HepG2 (cell line): ENCODE measurements around the gene RAB43. TPM values are rescaled to one million over a fixed set of nuclear protein-coding genes. Genes with fewer than 3 reads are reported as not detected.

Experiments
- ATAC-seq: fragments of 200-7000 bp; cut with Tn5 transposase; 3 replicates; pipeline ENCODE4 v1.9.1; 2020; ENCODE audit warnings: mild to moderate bottlenecking, moderate library complexity
- Bru-seq: library from RNA; stranded (reverse); fragments of 400-500 nt; gene quantifications from one replicate; lab custom pipeline; 2021; lab: Mats Ljungman, UMichigan
- BruChase-seq, 2 experiments: library from RNA; stranded (reverse); fragments of 400-500 nt; gene quantifications; one replicate each; lab custom pipeline; 2021; lab: Mats Ljungman, UMichigan
- BruUV-seq: library from RNA; stranded (reverse); fragments of 400-500 nt; replicated peaks from 2 replicates; lab custom pipeline; 2021; lab: Mats Ljungman, UMichigan
- CTCF ChIA-PET: fragments of 300-600 bp; formaldehyde crosslinking; extraction: SDS; loops from one replicate; lab custom pipeline; 2021; ENCODE audit warnings: low total read pairs, inconsistent platforms, low intra/inter-chr PET ratio; lab: Yijun Ruan, JAX
- POLR2A ChIA-PET: fragments of 350-600 bp; sonication (Branson Sonifier 250); formaldehyde crosslinking; loops from one replicate; lab custom pipeline; 2020; ENCODE audit warnings: antibody characterized with exemption, inconsistent platforms; lab: Yijun Ruan, JAX
- DNase-seq: peaks from one replicate; pipeline ENCODE4 v3.0.0-alpha.2; 2015; ENCODE audit warnings: low spot score
- FAIRE-seq: peaks from 3 replicates; lab custom pipeline; 2011; peaks lifted over from hg19 to GRCh38; lab: Jason Lieb, UNC
- H2AFZ ChIP-seq: one replicate; pipeline ENCODE4 v1.6.1; 2011; ENCODE audit warnings: low read length, inconsistent platforms
- H3K27ac ChIP-seq: fragments of 300-600 bp; 3 replicates; pipeline ENCODE4 v1.8.0; 2011; ENCODE audit warnings: mixed run types, mild to moderate bottlenecking, mixed read lengths, low read length, inconsistent platforms; ENCODE audit not compliant: insufficient read depth; ENCODE audit errors: extremely low read length
- H3K27me3 ChIP-seq, 2 experiments: fragments of 200-600 bp in 1 of 2; 2 replicates in 1 of 2; 3 replicates in 1 of 2; pipeline versions ENCODE4 v1.6.0 to v1.8.0; 2011; ENCODE audit warnings: low read length in 2 of 2, mild to moderate bottlenecking in 2 of 2, moderate library complexity in 2 of 2, inconsistent platforms in 1 of 2; ENCODE audit not compliant: insufficient read depth in 2 of 2, control insufficient read depth in 1 of 2
- H3K36me3 ChIP-seq, 2 experiments: fragments of 200-600 bp in 1 of 2; replicated peaks in 1 of 2; 2 replicates in 1 of 2; 3 replicates in 1 of 2; pipeline versions ENCODE4 v1.5.1 to v1.8.0; 2011; ENCODE audit warnings: low read length in 2 of 2, inconsistent platforms in 1 of 2; ENCODE audit not compliant: insufficient read depth in 2 of 2, control insufficient read depth in 1 of 2
- H3K4me1 ChIP-seq: 2 replicates; pipeline ENCODE4 v1.5.1; 2012; ENCODE audit warnings: low read length, inconsistent platforms; ENCODE audit not compliant: insufficient read depth
- H3K4me2 ChIP-seq: 2 replicates; pipeline ENCODE4 v1.6.0; 2011; ENCODE audit warnings: low read depth, low read length, inconsistent platforms
- H3K4me3 ChIP-seq, 3 experiments: fragments of 200-600 bp in 1 of 3; sonication (generic), shearing (Covaris generic) in 1 of 3; replicated peaks in 1 of 3; 2 replicates each; pipeline ENCODE4 v1.5.1; 2011 to 2016; ENCODE audit warnings: low read length in 3 of 3, inconsistent platforms in 2 of 3, low read depth in 2 of 3, mild to moderate bottlenecking in 2 of 3, control low read depth in 1 of 3, mixed read lengths in 1 of 3; ENCODE audit not compliant: insufficient read depth in 1 of 3
- H3K79me2 ChIP-seq: one replicate; pipeline ENCODE4 v1.6.1; 2011; ENCODE audit warnings: low read length, inconsistent platforms; ENCODE audit not compliant: insufficient read depth
- H3K9ac ChIP-seq: 2 replicates; pipeline ENCODE4 v1.6.0; 2011; ENCODE audit warnings: mild to moderate bottlenecking, low read depth, low read length, inconsistent platforms; ENCODE audit not compliant: insufficient read depth
- H3K9me3 ChIP-seq: 2 replicates; pipeline ENCODE4 v1.5.1; 2012; ENCODE audit warnings: mild to moderate bottlenecking, low read length
- H4K20me1 ChIP-seq: 2 replicates; pipeline ENCODE4 v1.6.0; 2011; ENCODE audit warnings: inconsistent platforms, mild to moderate bottlenecking, low read length, moderate library complexity; ENCODE audit not compliant: insufficient read depth
- CBX1 ChIP-seq: IDR thresholded peaks from one replicate; pipeline ENCODE4 v1.6.1; 2016; ENCODE audit warnings: antibody characterized with exemption, low read depth
- FOSL2 ChIP-seq: sonication (generic); formaldehyde crosslinking; IDR thresholded peaks from 2 replicates; pipeline ENCODE4 v1.4.0; 2020; ENCODE audit warnings: missing genetic modification reagents
- PCBP1 ChIP-seq: fragments of 200-400 bp; formaldehyde crosslinking; IDR thresholded peaks from 2 replicates; pipeline ENCODE4 v1.6.1; 2017; ENCODE audit warnings: mild to moderate bottlenecking, low read depth, low read length, borderline replicate concordance
- SP1 ChIP-seq, 2 experiments: fragments of 450-650 bp in 1 of 2; sonication (generic) in 1 of 2; formaldehyde crosslinking in 1 of 2; IDR thresholded peaks; 2 replicates each; pipeline versions ENCODE4 v1.4.0 to v1.6.1; 2016 to 2020; ENCODE audit warnings: missing genetic modification reagents in 1 of 2
- SP4 ChIP-seq: sonication (generic); formaldehyde crosslinking; IDR thresholded peaks from 2 replicates; pipeline ENCODE4 v1.8.1; 2023; ENCODE audit warnings: mild to moderate bottlenecking, missing genetic modification reagents
- USF2 ChIP-seq, 2 experiments: sonication (generic) in 1 of 2; formaldehyde crosslinking in 1 of 2; IDR thresholded peaks; 2 replicates each; pipeline versions ENCODE4 v1.5.1 to v1.6.1; 2011 to 2020; ENCODE audit warnings: borderline replicate concordance in 1 of 2, low read depth in 1 of 2, low read length in 1 of 2, mild to moderate bottlenecking in 1 of 2, missing genetic modification reagents in 1 of 2, moderate library complexity in 1 of 2
- YEATS2 ChIP-seq: sonication (generic); formaldehyde crosslinking; IDR thresholded peaks from 2 replicates; pipeline ENCODE4 v1.4.0; 2020; ENCODE audit warnings: missing genetic modification reagents, borderline replicate concordance
- ZNF543 ChIP-seq: sonication (generic); formaldehyde crosslinking; IDR thresholded peaks from 2 replicates; pipeline ENCODE4 v1.4.0; 2020; ENCODE audit warnings: mild to moderate bottlenecking, missing genetic modification reagents
- WGBS: methylation state at CpG from one replicate; pipeline ENCODE4 v1.1.6; 2017; ENCODE audit warnings: low lambda C conversion rate; 5-methylcytosine and 5-hydroxymethylcytosine counted together
- in situ Hi-C: cut with HindIII; loops from 2 replicates; pipeline ENCODE4 v1.10.0; 2017; ENCODE audit warnings: low pct_unique_long_range_greater_than_20kb; ENCODE audit not compliant: extremely low pct_ligation_motif_present
- intact Hi-C: fragments of 100-400 bp; cut with micrococcal nuclease; formaldehyde crosslinking; loops from one replicate; pipeline ENCODE4 v1.10.0; 2022; ENCODE audit not compliant: unreplicated experiment
- long read RNA-seq, 2 experiments: library from RNA in 1 of 2; library from polyadenylated mRNA in 1 of 2; stranded (forward) in 1 of 2; unstranded in 1 of 2; transcript quantifications; one replicate each; pipeline ENCODE4 v2.0.0, GENCODE V29; 2019 to 2022
- polyA minus RNA-seq, 3 experiments: library from RNA; depleted of rRNA, polyadenylated mRNA; stranded (reverse); fragments of >200 nt; gene quantifications; 2 replicates each; pipeline ENCODE4 v1.2.3, GENCODE V29; 2011; ENCODE audit warnings: low replicate concordance in 1 of 3
- polyA plus RNA-seq, 8 experiments: library from polyadenylated mRNA; depleted of rRNA in 3 of 8; stranded (reverse) in 7 of 8; unstranded in 1 of 8; fragments of >200 nt; fragmentation: Illumina TruSeq in 4 of 8; extraction: Trizol in 4 of 8; gene quantifications; 2 replicates each; pipeline versions ENCODE4 v1.2.1 to v1.2.3, GENCODE V29; 2011 to 2016; ENCODE audit warnings: low read depth in 4 of 8, missing spikeins in 1 of 8, mixed read lengths in 1 of 8; ENCODE audit not compliant: insufficient read depth in 1 of 8
- total RNA-seq, 5 experiments: library from RNA; depleted of rRNA; stranded (reverse); fragments of >200 nt; fragmentation: Illumina TruSeq; extraction: Trizol; gene quantifications; 2 replicates each; pipeline ENCODE4 v1.2.3, GENCODE V29; 2016; ENCODE audit warnings: low read depth in 1 of 5
- TF ChIP-seq, protein P1 (sequence below): sonication (generic); formaldehyde crosslinking; IDR thresholded peaks from 2 replicates; pipeline ENCODE4 v1.4.0; 2020; ENCODE audit warnings: mild to moderate bottlenecking, missing genetic modification reagents, borderline replicate concordance

RAB43 gene
- total RNA-seq (2016; rRNA removed; fragmentation: Illumina TruSeq; extraction: Trizol) (10.2 and 11.8 TPM in 2 replicates), polyA plus RNA-seq (2011; rRNA removed) (18.4 and 23.4 TPM in 2 replicates), polyA minus RNA-seq (2011; rRNA and poly(A)+ RNA removed; ENCODE audit: low replicate concordance) (7.2 and 49.7 TPM in 2 replicates), Bru-seq, nascent RNA (percentile 65 among the genes with signal in this experiment), BruChase-seq, experiment 1, labeled RNA remaining after a 6-hour chase (percentile 92 among the genes with signal in this experiment), BruChase-seq, experiment 2, labeled RNA remaining after a 2-hour chase (percentile 83 among the genes with signal in this experiment)
- total RNA-seq (2016; cell fraction: cytosol; rRNA removed; fragmentation: Illumina TruSeq; extraction: Trizol; ENCODE audit: low read depth), result 4.9 and 6.6 TPM in 2 replicates
- total RNA-seq (2016; cell fraction: insoluble cytoplasmic fraction; rRNA removed; fragmentation: Illumina TruSeq; extraction: Trizol), result 8.0 and 12.6 TPM in 2 replicates
- total RNA-seq (2016; cell fraction: membrane; rRNA removed; fragmentation: Illumina TruSeq; extraction: Trizol), result 14.1 and 16.2 TPM in 2 replicates
- 5.6 and 13.6 TPM in 2 replicates for total RNA-seq (2016; cell fraction: nucleus; rRNA removed; fragmentation: Illumina TruSeq; extraction: Trizol)
- polyA plus RNA-seq (2011; cell fraction: cytosol; rRNA removed), result 14.9 and 21.3 TPM in 2 replicates
- 38.7 and 47.9 TPM in 2 replicates for polyA plus RNA-seq (2011; cell fraction: nucleus; rRNA removed)
- 14.5 and 21.3 TPM in 2 replicates for polyA plus RNA-seq (2012)
- 7.2 and 8.1 TPM in 2 replicates for polyA plus RNA-seq (2016; cell fraction: cytosol; fragmentation: Illumina TruSeq; extraction: Trizol; ENCODE audit: low read depth)
- polyA plus RNA-seq (2016; cell fraction: insoluble cytoplasmic fraction; fragmentation: Illumina TruSeq; extraction: Trizol; ENCODE audit: low read depth), result 5.7 and 8.1 TPM in 2 replicates
- polyA plus RNA-seq (2016; cell fraction: membrane; fragmentation: Illumina TruSeq; extraction: Trizol; ENCODE audit: low read depth), result 11.0 and 12.3 TPM in 2 replicates
- 6.8 and 12.5 TPM in 2 replicates for polyA plus RNA-seq (2016; cell fraction: nucleus; fragmentation: Illumina TruSeq; extraction: Trizol; ENCODE audit: insufficient read depth, low read depth)
- 13.9 and 15.6 TPM in 2 replicates for polyA minus RNA-seq (2011; cell fraction: cytosol; rRNA and poly(A)+ RNA removed)
- polyA minus RNA-seq (2011; cell fraction: nucleus; rRNA and poly(A)+ RNA removed), result 12.1 and 13.3 TPM in 2 replicates
- long read RNA-seq, experiment 1, full-length matches to known transcripts, result 18 of 19 reads
- long read RNA-seq, experiment 1, partial matches to known transcripts, result 1 of 19 reads
- long read RNA-seq, experiment 1, other reads (novel, unspliced or antisense), result 0 of 19 reads
- long read RNA-seq, experiment 2, full-length matches to known transcripts, result 60 of 117 reads
- long read RNA-seq, experiment 2, partial matches to known transcripts, result 0 of 117 reads
- long read RNA-seq, experiment 2, other reads (novel, unspliced or antisense), result 57 of 117 reads

- H3K4me1 ChIP-seq, result peaks cover 42% of the 10 kb centered on the region
- peak; percentile 69 for ATAC-seq
- FAIRE-seq, result peak; percentile 54
- intact Hi-C loops (loop anchor here (5.0 kb wide), 1 partner anchor 125 kb away; the partner anchor contains the start of gene COPG1), in situ Hi-C loops (no loop called here)
- peak within 1 kb of the TSS; percentile 86 for H3K9ac ChIP-seq
- H3K27me3 ChIP-seq, result no peaks in the 10 kb centered on the region; a peak in 1 of 5 replicates
- 1% methylated on average over 37 of the region's 60 CpGs for WGBS
- DNase-seq, result peak; percentile 88
- H3K4me2 ChIP-seq, result peak within 1 kb of the TSS; percentile 87
- H4K20me1 ChIP-seq, result peaks cover 11% of the 10 kb centered on the region
- peak within 1 kb of the TSS; percentile 81 for H3K27ac ChIP-seq
- peak within 1 kb of the TSS; percentile 80 to 84 (median 81) for H3K4me3 ChIP-seq
- BruUV-seq, result no TSS peak
- peaks cover 35% of the 10 kb centered on the region for H3K79me2 ChIP-seq
- ChIA-PET POLR2A (interaction anchor here (0.8 to 4.8 kb wide), 12 partner anchors 9 to 243 kb away, joined by 3 to 32 read pairs (median 9); partner anchors contain the start of genes ACAD9, CNBP and COPG1), CTCF (no interaction called here)
- H3K36me3 ChIP-seq, result peaks cover 0 to 8% of the 10 kb centered on the region in 2 experiments; a peak in 2 of 5 replicates
- no peaks in the 10 kb centered on the region for H3K9me3 ChIP-seq
- H2AFZ ChIP-seq, result no peak within 1 kb of the TSS
- TF ChIP-seq YEATS2, result no peak
- TF ChIP-seq ZNF543 (CRISPR knock-in tag), result no peak
- TF ChIP-seq, protein P1, sequence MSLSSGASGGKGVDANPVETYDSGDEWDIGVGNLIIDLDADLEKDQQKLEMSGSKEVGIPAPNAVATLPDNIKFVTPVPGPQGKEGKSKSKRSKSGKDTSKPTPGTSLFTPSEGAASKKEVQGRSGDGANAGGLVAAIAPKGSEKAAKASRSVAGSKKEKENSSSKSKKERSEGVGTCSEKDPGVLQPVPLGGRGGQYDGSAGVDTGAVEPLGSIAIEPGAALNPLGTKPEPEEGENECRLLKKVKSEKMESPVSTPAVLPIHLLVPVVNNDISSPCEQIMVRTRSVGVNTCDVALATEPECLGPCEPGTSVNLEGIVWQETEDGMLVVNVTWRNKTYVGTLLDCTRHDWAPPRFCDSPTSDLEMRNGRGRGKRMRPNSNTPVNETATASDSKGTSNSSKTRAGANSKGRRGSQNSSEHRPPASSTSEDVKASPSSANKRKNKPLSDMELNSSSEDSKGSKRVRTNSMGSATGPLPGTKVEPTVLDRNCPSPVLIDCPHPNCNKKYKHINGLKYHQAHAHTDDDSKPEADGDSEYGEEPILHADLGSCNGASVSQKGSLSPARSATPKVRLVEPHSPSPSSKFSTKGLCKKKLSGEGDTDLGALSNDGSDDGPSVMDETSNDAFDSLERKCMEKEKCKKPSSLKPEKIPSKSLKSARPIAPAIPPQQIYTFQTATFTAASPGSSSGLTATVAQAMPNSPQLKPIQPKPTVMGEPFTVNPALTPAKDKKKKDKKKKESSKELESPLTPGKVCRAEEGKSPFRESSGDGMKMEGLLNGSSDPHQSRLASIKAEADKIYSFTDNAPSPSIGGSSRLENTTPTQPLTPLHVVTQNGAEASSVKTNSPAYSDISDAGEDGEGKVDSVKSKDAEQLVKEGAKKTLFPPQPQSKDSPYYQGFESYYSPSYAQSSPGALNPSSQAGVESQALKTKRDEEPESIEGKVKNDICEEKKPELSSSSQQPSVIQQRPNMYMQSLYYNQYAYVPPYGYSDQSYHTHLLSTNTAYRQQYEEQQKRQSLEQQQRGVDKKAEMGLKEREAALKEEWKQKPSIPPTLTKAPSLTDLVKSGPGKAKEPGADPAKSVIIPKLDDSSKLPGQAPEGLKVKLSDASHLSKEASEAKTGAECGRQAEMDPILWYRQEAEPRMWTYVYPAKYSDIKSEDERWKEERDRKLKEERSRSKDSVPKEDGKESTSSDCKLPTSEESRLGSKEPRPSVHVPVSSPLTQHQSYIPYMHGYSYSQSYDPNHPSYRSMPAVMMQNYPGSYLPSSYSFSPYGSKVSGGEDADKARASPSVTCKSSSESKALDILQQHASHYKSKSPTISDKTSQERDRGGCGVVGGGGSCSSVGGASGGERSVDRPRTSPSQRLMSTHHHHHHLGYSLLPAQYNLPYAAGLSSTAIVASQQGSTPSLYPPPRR (CRISPR knock-in tag), result peak; percentile 46; the same call in 1 of the 2 replicates
- TF ChIP-seq FOSL2 (CRISPR knock-in tag), result peak; percentile 74; the same call in 1 of the 2 replicates
- peak; percentile 98 for TF ChIP-seq SP1 (IDR thresholded peaks at IDR 0.05)
- TF ChIP-seq SP1 (CRISPR knock-in tag; IDR thresholded peaks at IDR 0.05), result peak; percentile 11; the same call in 1 of the 2 replicates
- TF ChIP-seq PCBP1, result peak; percentile 80; the same call in 1 of the 2 replicates
- TF ChIP-seq CBX1, result peak; percentile 21
- TF ChIP-seq SP4 (CRISPR knock-in tag), result peak; percentile 94
- no peak for TF ChIP-seq USF2 (IDR thresholded peaks at IDR 0.05; ENCODE audit: low read depth, low read length)
- no peak for TF ChIP-seq USF2 (CRISPR knock-in tag; IDR thresholded peaks at IDR 0.05; ENCODE audit: borderline replicate concordance)
These were observed at the start of gene RAB43 for GRCh38 chr3:129121792-129122411. TSS of gene RAB43 (minus strand) at chr3:129121804. CDS start at chr3:129121489, 315 bp downstream.
